ENCODE measurements around the gene KMT5B. TPM values are rescaled to one million over a fixed set of nuclear protein-coding genes. Genes with fewer than 3 reads are reported as not detected.

KMT5B gene
- total RNA-seq, 4 donors from 2014 or later: 35.1 to 75.6 (median 39.8) TPM

GRCh38 chr11:68153742-68154141 is 59.4 kb downstream of the KMT5B start:
- H3K9me3 ChIP-seq: no peaks in the 10 kb centered on the region
- TF ChIP-seq POLR2AphosphoS5 (IDR thresholded peaks at IDR 0.05): no peak
- TF ChIP-seq, protein P1, sequence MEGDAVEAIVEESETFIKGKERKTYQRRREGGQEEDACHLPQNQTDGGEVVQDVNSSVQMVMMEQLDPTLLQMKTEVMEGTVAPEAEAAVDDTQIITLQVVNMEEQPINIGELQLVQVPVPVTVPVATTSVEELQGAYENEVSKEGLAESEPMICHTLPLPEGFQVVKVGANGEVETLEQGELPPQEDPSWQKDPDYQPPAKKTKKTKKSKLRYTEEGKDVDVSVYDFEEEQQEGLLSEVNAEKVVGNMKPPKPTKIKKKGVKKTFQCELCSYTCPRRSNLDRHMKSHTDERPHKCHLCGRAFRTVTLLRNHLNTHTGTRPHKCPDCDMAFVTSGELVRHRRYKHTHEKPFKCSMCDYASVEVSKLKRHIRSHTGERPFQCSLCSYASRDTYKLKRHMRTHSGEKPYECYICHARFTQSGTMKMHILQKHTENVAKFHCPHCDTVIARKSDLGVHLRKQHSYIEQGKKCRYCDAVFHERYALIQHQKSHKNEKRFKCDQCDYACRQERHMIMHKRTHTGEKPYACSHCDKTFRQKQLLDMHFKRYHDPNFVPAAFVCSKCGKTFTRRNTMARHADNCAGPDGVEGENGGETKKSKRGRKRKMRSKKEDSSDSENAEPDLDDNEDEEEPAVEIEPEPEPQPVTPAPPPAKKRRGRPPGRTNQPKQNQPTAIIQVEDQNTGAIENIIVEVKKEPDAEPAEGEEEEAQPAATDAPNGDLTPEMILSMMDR (IDR thresholded peaks at IDR 0.05): no peak
- no peak for TF ChIP-seq EP300 (IDR thresholded peaks at IDR 0.05)
- H3K36me3 ChIP-seq: peaks cover 0 to 23% of the 10 kb centered on the region in 2 donors
- H3K4me3 ChIP-seq: no peak overlapping the region
- ATAC-seq: no peak
- H3K27ac ChIP-seq: no peak overlapping the region
- no peaks in the 10 kb centered on the region for H3K4me1 ChIP-seq
- WGBS, 2 donors (ENCODE audit: low coverage in 1 of 2): 64 to 77% methylated on average over 4 to 5 of the region's 8 CpGs
- H3K27me3 ChIP-seq: no peaks in the 10 kb centered on the region

- no peak for ATAC-seq
These were observed 63.1 kb downstream of the KMT5B start for GRCh38 chr11:68150037-68150436.

GRCh38 chr11:68149417-68149816 is 63.7 kb downstream of the KMT5B start:
- no peaks in the 10 kb centered on the region for H3K36me3 ChIP-seq
- 83 to 96% methylated on average over 4 to 6 of the region's 6 CpGs for WGBS, 2 donors (ENCODE audit: low coverage in 1 of 2)
- H3K27me3 ChIP-seq: no peaks in the 10 kb centered on the region
- no peak overlapping the region for H3K27ac ChIP-seq
- peaks cover 0 to 19% (median 12%) of the 10 kb centered on the region in 3 donors for H3K4me1 ChIP-seq
- peak; percentile 41 for ATAC-seq
- TF ChIP-seq POLR2A (IDR thresholded peaks at IDR 0.05) (no peak), EP300 (IDR thresholded peaks at IDR 0.05) (no peak), POLR2AphosphoS5 (IDR thresholded peaks at IDR 0.05) (no peak)
- TF ChIP-seq, protein P1 (IDR thresholded peaks at IDR 0.05): no peak
- H3K9me3 ChIP-seq: no peaks in the 10 kb centered on the region
- H3K4me3 ChIP-seq: no peak overlapping the region

More at GRCh38 chr11:68150037-68150436, 63.1 kb downstream of the KMT5B start:
- H3K27ac ChIP-seq: no peak overlapping the region
- no peaks in the 10 kb centered on the region for H3K27me3 ChIP-seq
- TF ChIP-seq, protein P1 (IDR thresholded peaks at IDR 0.05): no peak
- TF ChIP-seq EP300 (IDR thresholded peaks at IDR 0.05): no peak
- peaks cover 0 to under 1% of the 10 kb centered on the region in 2 donors for H3K36me3 ChIP-seq
- H3K4me3 ChIP-seq: no peak overlapping the region
- WGBS, 2 donors (ENCODE audit: low coverage in 1 of 2): 42 to 100% methylated on average over 1 to 7 of the region's 7 CpGs
- H3K4me1 ChIP-seq: peaks cover 0 to 19% (median 12%) of the 10 kb centered on the region in 3 donors
- H3K9me3 ChIP-seq: no peaks in the 10 kb centered on the region

DNA sequence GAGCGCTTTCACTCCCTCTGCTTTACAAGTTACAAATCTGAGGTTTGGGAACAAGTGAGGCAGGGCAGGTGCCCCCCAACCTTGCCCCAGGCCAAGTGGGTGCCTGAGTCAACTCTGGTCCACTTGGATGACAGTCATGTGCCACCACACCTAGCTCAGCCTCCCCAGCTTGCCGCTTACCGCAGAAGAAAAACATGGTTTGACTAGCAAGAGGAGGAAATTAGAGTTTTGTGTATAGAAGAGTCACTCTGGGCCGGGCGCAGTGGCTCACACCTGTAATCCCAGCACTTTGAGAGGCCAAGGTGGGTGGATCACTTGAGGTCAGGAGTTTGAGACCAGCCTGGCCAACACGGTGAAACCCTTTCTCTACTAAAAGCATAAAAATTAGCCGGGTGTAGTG is 64.2 kb downstream of the KMT5B start:
- H3K4me1 ChIP-seq: peaks cover 0 to 19% (median 12%) of the 10 kb centered on the region in 3 donors
- no peak for ATAC-seq
- H3K27ac ChIP-seq: no peak overlapping the region
- no peak overlapping the region for H3K4me3 ChIP-seq
- 91 to 94% methylated on average over 2 to 7 of the region's 7 CpGs for WGBS, 2 donors (ENCODE audit: low coverage in 1 of 2)
- no peak for TF ChIP-seq EP300 (IDR thresholded peaks at IDR 0.05)
- TF ChIP-seq POLR2AphosphoS5 (IDR thresholded peaks at IDR 0.05): no peak
- no peak for TF ChIP-seq POLR2A (IDR thresholded peaks at IDR 0.05)
- TF ChIP-seq, protein P1 (IDR thresholded peaks at IDR 0.05): no peak
- H3K9me3 ChIP-seq: no peaks in the 10 kb centered on the region
- H3K36me3 ChIP-seq: no peaks in the 10 kb centered on the region
- H3K27me3 ChIP-seq: no peaks in the 10 kb centered on the region

DNA sequence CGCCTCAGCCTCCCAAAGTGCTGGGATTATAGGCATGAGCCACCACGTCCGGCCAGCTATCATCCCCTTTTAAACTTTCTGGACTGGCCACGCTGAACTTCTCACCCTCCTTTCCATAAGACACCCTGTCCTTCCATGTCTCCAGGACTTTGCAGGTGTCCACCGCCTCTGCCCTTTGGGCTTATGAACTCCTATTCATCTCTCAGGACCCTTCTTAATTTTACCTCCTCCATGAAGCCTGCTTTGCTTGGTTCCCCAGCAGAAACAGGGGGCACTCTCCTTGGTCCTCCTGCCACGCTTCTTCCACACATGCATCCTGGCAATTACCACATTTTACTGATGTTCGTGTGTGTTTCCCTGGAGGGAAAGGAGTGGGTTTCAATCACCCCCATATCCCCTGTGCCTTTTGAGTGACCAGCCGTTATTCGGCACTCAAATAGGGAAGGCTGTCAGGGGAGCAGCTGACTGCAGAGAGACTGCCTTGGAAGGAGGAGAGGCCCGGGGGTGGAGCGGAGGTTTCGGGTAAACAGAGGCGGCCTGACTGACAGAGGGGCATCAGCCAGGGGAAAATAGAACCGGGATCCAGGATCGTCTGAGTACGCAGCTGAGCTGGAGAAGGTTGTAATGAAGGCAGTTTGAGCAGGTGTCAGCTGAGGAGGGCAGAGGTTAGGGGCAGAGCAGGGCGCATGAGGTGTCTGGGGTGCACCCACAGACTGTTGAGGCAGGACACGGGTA is 64.9 kb downstream of the KMT5B start:
- Histone ChIP-seq H3K9me3 (no peaks in the 10 kb centered on the region), H3K36me3 (no peaks in the 10 kb centered on the region), H3K27ac (no peak overlapping the region), H3K27me3 (no peaks in the 10 kb centered on the region), H3K4me3 (no peak overlapping the region), H3K4me1 (peaks cover 0 to 19% (median 12%) of the 10 kb centered on the region in 3 donors)
- no peak for TF ChIP-seq POLR2AphosphoS5 (IDR thresholded peaks at IDR 0.05)
- TF ChIP-seq, protein P1 (IDR thresholded peaks at IDR 0.05): no peak
- TF ChIP-seq EP300 (IDR thresholded peaks at IDR 0.05): no peak
- TF ChIP-seq POLR2A (IDR thresholded peaks at IDR 0.05): no peak
- ATAC-seq: no peak
- 80 to 85% methylated on average over 2 to 13 of the region's 18 CpGs for WGBS, 2 donors (ENCODE audit: low coverage in 1 of 2)

Data from gastroesophageal sphincter (tissue), 4 donors.